ENCODE measurements around the gene CCDC158. TPM values are rescaled to one million over a fixed set of nuclear protein-coding genes. Genes with fewer than 3 reads are reported as not detected.
"Not testable (repeated sequence)": the region's sequence is repeated elsewhere in the genome, so short reads cannot be mapped to it uniquely, and the experiment has no call there.

The CCDC158 gene
- total RNA-seq, 1 donor from 2014 or later = 0.64 TPM

DNA sequence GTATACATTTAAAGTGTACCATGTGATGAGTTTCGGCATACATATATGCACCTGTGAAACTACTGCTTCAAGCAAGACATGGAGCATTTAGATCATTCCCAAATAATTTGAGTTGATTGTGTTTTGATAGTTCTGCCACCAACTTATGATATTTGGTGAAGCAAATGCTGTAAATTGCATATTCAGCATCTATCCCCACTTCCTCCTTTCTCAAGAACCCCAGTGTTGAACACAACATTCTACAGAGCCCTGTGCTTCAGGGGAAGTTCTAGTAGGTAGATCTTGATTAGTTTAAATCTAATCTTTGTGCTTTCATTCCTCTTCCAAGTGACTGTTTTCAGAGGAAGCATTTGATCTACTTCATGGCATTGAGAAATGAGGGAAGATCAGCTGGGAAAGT, 8.7 kb upstream of the CCDC158 start:
- DNase-seq (no peak), ATAC-seq (peak; percentile 55)
- TF ChIP-seq, protein P1, sequence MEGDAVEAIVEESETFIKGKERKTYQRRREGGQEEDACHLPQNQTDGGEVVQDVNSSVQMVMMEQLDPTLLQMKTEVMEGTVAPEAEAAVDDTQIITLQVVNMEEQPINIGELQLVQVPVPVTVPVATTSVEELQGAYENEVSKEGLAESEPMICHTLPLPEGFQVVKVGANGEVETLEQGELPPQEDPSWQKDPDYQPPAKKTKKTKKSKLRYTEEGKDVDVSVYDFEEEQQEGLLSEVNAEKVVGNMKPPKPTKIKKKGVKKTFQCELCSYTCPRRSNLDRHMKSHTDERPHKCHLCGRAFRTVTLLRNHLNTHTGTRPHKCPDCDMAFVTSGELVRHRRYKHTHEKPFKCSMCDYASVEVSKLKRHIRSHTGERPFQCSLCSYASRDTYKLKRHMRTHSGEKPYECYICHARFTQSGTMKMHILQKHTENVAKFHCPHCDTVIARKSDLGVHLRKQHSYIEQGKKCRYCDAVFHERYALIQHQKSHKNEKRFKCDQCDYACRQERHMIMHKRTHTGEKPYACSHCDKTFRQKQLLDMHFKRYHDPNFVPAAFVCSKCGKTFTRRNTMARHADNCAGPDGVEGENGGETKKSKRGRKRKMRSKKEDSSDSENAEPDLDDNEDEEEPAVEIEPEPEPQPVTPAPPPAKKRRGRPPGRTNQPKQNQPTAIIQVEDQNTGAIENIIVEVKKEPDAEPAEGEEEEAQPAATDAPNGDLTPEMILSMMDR (IDR thresholded peaks at IDR 0.05) = no peak
- Histone ChIP-seq H3K4me3 (no peak overlapping the region), H3K4me1 (no peaks in the 10 kb centered on the region), H3K9me3 (no peaks in the 10 kb centered on the region), H3K36me3 (no peaks in the 10 kb centered on the region), H3K27ac (no peak overlapping the region), H3K27me3 (no peaks in the 10 kb centered on the region)
- intact Hi-C loops (cut with DNase I) = no loop called here

DNA sequence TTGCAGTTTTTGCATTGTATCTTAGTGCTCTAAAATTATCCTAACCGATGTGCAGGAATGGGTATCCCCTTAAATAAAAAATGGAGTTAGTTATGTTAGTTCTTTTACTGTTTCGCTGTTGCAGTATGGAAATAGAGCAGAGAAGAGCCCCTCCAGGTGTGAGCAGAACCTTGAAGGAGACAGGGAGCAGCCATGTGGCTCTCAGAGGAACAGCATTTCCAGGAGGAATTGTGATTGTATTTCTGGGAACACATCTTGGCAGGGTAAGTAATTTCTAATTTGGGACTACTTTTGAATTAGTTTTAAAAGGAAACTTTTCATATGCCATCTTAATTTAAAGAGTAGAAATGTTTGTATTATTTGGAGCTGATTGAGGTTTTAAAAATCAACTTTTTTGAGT, 5.3 kb upstream of the CCDC158 start:
- ATAC-seq = no peak
- no peaks in the 10 kb centered on the region for H3K36me3 ChIP-seq
- no peaks in the 10 kb centered on the region for H3K4me1 ChIP-seq
- TF ChIP-seq, protein P1 (IDR thresholded peaks at IDR 0.05) = no peak
- DNase-seq = no peak
- H3K27ac ChIP-seq = no peak overlapping the region
- H3K9me3 ChIP-seq = no peaks in the 10 kb centered on the region
- no peak overlapping the region for H3K4me3 ChIP-seq
- intact Hi-C loops (cut with DNase I) = no loop called here
- no peaks in the 10 kb centered on the region for H3K27me3 ChIP-seq

DNA sequence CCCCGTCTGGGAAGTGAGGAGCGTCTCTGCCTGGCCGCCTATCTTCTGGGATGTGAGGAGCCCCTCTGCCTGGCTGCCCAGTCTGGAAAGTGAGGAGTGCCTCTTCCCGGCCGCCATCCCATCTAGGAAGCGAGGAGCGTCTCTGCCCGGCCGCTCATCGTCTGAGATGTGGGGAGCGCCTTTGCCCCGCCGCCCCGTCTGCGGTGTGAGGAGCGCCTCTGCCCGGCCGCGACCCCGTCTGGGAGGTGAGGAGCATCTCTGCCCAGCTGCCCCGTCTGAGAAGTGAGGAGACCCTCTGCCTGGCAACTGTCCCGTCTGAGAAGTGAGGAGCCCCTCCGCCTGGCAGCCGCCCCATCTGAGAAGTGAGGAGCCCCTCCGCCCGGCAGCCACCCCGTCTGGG, 2.2 kb upstream of the CCDC158 start:
- H3K4me3 ChIP-seq; ATAC-seq; H3K27me3 ChIP-seq; intact Hi-C loops (cut with DNase I); H3K4me1 ChIP-seq; H3K9me3 ChIP-seq; DNase-seq; H3K36me3 ChIP-seq; H3K27ac ChIP-seq: not testable (repeated sequence)

DNA sequence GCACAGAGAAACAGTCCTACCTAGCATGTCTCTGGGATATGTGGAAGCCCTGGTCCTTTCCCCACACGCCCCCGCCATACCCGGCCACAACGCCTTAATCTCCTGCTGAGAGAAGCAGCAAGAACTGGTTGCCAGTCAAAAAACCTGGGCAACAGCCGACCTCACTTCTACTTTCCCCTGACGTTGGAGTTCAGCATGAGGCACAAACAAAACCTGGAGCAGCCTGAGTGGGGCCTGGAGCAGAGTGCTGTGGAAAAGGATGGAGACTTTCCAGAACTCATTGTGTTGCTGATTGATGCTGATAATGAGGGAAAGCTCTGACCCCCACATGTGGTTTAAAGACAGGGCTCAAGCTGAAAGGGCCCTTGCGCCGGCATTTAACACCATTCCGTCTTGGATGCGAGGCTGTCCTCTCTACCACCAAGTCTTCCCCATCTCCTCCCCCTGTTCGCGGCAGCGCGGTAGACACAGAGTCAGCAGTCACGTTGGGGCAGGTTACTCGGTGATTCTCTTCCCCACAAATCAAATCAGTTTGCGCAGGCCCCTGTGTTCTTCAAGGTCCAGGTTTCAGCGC, 666 bp downstream of the CCDC158 start:
- no peaks in the 10 kb centered on the region for H3K27me3 ChIP-seq
- ATAC-seq = no peak
- no peaks in the 10 kb centered on the region for H3K9me3 ChIP-seq
- no peak overlapping the region for H3K27ac ChIP-seq
- no peak for DNase-seq
- no peaks in the 10 kb centered on the region for H3K36me3 ChIP-seq
- intact Hi-C loops (cut with DNase I) = no loop called here
- peak overlapping the region; percentile 55 for H3K4me3 ChIP-seq
- TF ChIP-seq, protein P1 (IDR thresholded peaks at IDR 0.05) = no peak
- no peaks in the 10 kb centered on the region for H3K4me1 ChIP-seq

DNA sequence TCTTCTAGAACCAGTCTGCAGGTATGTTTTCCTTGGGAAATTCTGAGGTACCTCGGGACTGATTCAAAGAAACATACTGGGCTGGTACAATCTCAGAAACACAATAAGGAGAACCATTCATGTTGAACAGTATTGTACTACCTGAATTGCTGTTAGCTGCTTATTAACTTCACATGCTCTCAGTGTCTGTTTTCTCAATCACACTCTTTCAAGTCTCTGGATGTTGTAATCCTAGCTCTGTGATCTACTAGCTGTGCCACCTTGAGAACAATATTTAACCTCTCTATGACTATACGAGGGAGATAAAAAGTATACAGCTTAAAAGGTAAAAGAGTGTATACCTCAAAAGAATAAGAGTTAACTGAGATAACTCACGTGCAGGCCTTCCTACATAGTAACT, 10.3 kb downstream of the CCDC158 start:
- no peak overlapping the region for H3K4me3 ChIP-seq
- TF ChIP-seq, protein P1 (IDR thresholded peaks at IDR 0.05) = no peak
- no peaks in the 10 kb centered on the region for H3K27me3 ChIP-seq
- ATAC-seq (peak; percentile 62), DNase-seq (no peak)
- H3K4me1 ChIP-seq = no peaks in the 10 kb centered on the region
- no peak overlapping the region for H3K27ac ChIP-seq
- intact Hi-C loops (cut with DNase I) = no loop called here
- H3K9me3 ChIP-seq = no peaks in the 10 kb centered on the region
- H3K36me3 ChIP-seq = no peaks in the 10 kb centered on the region

DNA sequence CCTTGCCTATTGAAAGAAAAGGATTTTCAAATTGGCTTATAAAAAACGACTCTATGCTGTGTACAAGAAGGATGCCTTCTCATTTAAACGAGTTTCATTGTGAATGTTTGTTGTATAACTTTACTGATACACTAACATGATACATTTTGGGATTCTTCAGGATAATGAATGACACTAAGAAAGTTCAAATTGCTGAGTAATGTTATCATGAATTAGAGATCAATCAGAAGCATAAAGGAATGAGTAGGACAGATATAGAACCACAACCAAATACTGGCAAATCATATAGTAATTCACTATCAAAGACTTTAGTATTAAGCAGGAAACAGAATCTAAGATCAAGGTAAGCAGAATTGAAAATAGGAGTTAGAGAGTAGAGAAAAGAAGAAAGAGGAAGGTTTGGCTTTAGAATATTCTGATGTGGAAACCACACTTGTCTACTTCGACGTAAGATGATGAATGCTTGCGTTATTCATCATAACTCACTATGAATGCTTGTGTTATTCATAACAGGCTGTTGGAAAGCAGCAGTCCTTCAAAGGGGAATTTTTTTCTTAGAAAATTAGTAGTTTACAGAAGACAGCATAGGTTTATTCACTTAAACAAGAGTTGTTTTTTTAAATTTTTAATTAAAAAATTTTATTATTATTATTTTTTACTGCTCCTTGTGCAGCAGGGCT, 13.4 kb downstream of the CCDC158 start:
- H3K4me3 ChIP-seq = no peak overlapping the region
- H3K27ac ChIP-seq = no peak overlapping the region
- no peaks in the 10 kb centered on the region for H3K36me3 ChIP-seq
- intact Hi-C loops (cut with DNase I) = no loop called here
- TF ChIP-seq, protein P1 (IDR thresholded peaks at IDR 0.05) = no peak
- ATAC-seq = no peak
- no peaks in the 10 kb centered on the region for H3K4me1 ChIP-seq
- DNase-seq = no peak
- H3K27me3 ChIP-seq = no peaks in the 10 kb centered on the region
- no peaks in the 10 kb centered on the region for H3K9me3 ChIP-seq

All from upper lobe of right lung (tissue), 1 donor.